Activated CD4-positive, alpha-beta T cell treated with anti-CD3 and anti-CD28 coated beads for 48 hours (primary cell): ENCODE data around the gene SNAP23.
A peak's percentile ranks its signal among the peaks of the same experiment; 100 is the strongest.

Experiments used
- DNase-seq: peaks from one replicate; pipeline ENCODE4 v3.0.0-alpha.2; 2020

SNAP23 gene

GRCh38 chr15:42495361-42496212, at the start of gene SNAP23:
Gene SNAP23, plus strand, starts transcription at chr15:42495634. Its CDS starts 16,213 bp downstream, at chr15:42511847.
- DNase-seq = peak; percentile 87

DNA sequence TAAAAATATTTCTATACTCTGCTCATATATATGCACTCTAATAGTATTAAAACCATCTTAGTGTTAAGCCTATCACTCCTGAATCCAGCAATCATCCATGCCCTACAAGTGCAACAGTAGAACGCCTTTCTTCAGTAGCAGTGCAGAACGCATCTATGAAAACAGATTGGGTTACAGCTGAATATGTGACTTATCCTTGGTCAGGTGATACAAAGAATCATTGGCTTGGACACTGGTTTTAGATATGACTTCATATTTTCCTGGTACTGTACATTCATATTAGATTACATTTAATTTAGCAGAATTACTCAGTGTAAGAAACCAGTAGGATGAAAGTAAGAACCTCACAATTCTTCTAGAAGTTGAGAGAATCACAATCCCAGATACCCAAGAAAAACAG, 47.8 kb upstream of the SNAP23 start:
- DNase-seq = no peak

DNA sequence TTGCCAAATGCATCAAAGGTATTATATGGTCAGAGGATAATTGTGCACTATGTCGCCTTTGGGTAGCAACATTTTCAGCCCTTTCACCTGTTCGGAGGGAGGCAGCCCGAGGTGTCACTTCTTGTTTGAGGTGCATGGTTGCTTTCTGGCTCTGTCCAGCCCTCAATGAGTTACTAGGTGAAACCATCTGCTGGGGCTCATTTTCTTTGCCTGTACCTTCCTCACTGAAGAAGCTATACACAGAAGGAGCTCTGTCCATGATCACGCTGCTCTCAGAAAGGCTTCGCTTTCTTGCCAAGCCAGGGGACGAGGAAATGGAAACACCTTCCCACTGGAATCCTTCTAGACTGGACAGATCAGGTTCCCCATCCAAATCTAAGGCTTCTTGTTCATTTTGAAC, 47.2 kb upstream of the SNAP23 start:
- no peak for DNase-seq

- DNase-seq = no peak
Measured at GRCh38 chr15:42449770-42450424, 45.5 kb upstream of the SNAP23 start.

DNA sequence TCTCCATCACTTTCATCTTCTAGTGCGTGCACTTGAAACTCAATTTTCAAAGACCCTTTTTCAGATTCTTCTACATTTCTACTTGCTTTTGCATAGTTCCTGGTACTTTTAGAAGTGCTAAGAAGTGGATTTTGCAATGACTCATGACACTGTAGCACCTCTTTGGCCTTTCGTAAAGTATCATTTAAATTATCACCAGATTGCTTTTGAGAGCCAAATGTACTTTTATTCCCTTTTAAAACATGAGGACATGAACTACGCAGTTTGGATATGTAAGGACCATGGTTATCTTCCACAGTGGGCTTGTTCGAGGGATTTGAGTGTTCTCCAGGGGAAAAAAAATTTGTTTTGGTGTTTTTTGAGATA, 45.0 kb upstream of the SNAP23 start:
- no peak for DNase-seq

- no peak for DNase-seq
Measured at GRCh38 chr15:42453826-42454225, 41.6 kb upstream of the SNAP23 start.

DNA sequence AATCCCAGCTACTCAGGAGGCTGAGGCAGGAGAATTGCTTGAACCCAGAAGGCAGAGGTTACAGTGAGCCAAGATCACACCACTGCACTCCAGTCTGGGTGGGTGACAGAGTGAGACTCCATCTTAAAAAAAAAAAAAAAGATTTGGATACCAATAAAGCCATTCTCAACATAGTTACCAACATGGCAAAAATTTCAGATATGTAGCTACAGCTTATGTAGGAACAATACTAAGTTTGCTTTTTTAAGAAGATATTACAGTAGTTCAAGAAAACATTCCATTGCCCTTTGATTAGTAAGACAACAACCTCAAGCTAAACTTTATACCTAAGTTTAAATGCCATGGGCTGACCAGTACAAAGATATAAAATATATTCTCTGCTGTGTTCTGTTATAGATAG, 38.9 kb upstream of the SNAP23 start:
- DNase-seq = no peak

- DNase-seq = no peak
Measured at GRCh38 chr15:42456971-42457370, 38.5 kb upstream of the SNAP23 start.

DNA sequence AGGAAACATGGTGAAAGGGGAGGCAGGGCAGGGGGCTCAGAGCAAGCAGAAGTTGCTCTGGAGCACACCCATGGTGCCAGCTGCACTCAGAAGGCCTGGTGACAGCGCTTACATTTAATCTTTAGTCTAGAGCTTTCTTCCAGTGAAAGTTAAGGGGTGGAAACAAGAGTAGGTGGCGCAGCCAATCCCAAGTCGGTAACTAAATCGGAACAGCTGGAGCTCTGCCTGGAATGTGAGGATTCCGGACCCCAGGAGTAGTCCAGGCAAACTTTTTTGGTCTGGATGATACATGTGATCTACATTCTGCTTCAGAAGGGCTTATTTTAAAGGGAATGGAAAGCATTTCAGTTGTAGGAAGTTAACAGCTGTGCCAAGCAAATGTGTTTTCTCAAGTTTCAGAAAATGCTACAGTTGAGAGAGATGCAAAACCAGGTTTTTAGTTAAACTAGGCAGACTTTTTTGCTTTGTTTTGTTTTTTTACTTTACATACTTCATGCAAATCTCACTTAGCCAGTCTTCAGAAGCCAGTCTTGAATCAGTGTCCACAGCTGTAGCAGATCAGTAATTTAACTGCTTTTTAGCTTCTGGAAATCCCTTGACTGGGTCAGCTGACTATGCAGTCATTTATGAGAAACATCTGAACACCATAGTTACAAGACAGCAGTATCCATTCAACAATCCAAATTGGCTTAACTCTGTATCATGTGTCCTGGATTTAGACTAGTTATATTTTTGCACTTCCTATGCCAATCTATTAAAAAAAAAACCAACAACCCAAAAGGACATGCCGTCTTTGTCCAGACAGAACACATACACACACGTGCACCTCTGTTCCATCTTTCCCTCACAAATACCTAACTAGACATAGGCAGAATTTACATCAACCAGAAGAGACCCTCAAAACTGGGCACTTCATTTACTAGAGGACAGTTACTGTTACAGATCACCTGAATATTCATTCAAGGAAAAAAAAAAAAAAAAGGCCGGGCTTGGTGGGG, 37.7 kb upstream of the SNAP23 start:
- no peak for DNase-seq

GRCh38 chr15:42461261-42461660, 34.2 kb upstream of the SNAP23 start:
- no peak for DNase-seq

DNA sequence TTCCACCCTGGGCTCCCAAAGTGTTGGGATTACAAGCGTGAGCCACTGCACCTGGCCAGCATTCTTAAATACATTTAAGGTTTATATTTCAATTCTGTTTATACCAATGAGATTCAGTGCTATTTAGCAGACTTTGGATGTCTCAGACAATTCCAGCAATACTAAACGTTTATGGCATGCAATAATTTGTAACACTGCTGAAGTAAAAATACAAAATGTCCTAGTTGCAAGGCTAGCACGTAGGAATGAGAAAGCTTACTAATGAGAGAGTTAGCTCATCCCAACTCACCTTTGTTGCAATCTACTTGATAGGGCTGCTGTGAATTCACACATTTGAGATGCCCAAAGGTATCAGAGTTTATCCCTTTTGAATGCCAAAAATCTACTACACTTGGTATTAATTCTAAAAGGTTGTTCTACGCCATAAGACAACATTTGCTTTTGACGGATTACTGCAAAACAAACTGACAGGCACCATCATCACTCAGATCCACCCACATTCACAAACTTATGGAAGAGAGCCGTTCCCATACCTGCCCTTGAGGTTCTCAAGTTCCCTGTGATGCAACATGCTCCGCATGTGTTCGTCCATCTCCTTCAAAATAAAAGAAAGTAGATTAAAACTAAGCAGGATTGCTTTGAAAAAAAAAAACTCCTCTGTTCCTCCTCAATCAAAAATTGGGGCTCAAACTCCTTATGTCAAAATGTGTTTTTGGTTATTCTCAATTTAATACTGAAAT, 29.7 kb upstream of the SNAP23 start:
- DNase-seq = no peak

DNA sequence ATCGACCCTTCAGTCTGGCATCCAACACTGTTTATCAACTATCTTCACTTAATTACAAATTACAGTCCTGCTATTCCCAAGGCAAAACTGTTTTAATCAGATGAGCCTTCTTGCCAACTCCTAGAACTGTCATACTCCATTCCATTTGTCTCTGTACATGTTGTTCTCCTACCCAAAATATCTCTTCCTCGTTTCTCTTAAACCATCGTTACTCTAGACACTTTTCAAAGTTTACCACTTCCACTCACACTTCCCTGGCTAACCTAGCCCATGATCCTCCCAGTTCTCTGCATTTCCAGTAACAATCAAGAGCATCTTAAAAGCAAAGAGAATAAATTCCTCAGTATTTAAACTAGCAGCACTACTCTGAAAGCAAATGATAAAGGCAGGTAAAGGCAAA, 24.4 kb upstream of the SNAP23 start:
- DNase-seq = no peak

- no peak for DNase-seq
Measured at GRCh38 chr15:42474827-42475226, 20.6 kb upstream of the SNAP23 start.

DNA sequence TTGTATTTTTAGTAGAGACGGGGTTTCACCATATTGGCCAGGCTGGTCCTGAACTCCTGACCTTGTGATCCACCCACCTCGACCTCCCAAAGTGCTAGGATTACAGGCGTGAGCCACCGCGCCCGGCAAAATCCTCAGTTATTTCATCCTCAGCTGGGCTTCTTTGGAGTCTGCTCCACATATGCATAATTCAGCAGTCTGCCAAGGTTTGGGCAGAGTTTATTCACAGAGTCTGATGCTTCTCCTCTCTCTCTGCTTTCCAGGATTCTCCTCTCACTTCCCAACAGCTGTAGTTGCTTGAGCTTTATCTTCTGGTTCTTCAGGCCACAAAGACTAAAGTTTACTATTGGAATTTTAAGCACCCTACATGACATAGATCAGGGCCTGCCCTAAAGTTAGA, 12.7 kb upstream of the SNAP23 start:
- DNase-seq = no peak

GRCh38 chr15:42483677-42484076, 11.8 kb upstream of the SNAP23 start:
- no peak for DNase-seq

- DNase-seq = no peak
Measured at GRCh38 chr15:42490291-42490670, 5.2 kb upstream of the SNAP23 start.

DNA sequence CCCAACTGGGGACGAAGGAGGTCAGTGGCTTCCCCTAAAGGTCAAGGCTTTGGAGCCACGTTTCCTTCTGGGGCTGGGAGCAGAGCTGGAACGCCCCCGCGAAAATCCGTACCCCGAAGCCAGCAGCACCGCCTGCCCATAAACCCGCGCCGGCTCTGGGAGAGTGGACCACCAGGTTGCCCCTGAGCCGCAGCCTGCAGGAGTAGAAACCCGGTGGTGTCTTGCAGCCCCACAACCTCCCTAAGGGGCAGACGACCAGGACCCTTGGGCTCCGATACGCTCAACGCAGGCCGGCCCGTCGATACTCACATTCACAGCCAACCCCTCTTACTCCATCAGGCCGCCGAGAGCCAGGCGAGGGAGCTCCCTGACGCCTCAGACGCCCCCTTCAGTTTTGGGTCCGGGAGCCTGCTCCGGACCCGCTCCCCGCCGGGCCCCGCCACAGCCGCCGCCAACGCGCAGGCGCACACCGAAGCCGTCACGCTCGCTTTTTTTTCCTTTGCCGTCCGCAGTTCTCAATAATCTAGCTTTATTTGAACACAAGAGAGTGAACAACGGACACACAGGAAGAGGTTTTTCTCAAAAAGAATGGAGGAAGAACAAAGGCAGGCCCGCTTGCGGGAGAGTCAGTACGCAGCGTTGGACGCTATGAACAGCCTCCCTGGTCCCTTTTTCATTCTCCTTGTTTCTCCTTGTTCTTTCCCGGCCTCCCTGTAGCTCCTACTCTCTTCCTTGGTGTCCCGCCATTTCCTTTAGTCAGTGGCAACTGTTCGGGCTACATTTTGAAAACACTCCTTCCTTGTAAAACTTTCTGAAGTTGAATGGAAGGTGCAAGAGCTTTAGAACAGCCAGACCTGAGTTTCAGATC, 4.5 kb upstream of the SNAP23 start, which contains the start of gene ZNF106:
Gene ZNF106 (minus strand): TSS at position 471 of the 868 bp plus-strand sequence. CDS start 18,852 bp downstream, outside the sequence.
- peak; percentile 89 for DNase-seq

- no peak for DNase-seq
Measured at GRCh38 chr15:42491539-42492225, 3.8 kb upstream of the SNAP23 start.

DNA sequence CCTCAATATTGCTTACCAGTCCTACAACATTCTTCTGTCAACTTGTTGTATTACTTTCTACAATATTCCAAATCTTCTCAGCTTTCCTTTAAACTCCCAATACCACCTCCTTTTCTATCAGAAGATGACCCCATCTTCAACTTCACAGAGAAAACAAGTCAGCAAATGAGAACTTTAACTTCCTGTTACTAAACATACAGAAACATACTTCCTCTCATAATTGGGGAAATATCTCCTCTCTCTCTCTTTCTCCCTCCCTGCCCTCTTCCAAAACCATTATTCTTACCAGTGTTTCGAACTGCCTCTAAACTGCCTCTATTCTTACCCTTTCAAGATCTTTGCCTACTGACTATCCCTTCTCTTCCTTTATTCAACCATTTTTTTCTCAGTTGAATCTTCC, 1.8 kb upstream of the SNAP23 start:
- no peak for DNase-seq

GRCh38 chr15:42494998-42495360, 455 bp upstream of the SNAP23 start:
- DNase-seq = peak; percentile 20
